Tibial nerve (tissue), 4 donors: ENCODE data around the gene PDRG1.

Experiments
- CTCF ChIP-seq, 5 experiments: fragments of 200-600 bp in 3 of 5; fragments of 450-650 bp in 2 of 5; sonication (generic) in 3 of 5; IDR thresholded peaks; one replicate each; pipeline ENCODE4 v1.5.1; 2016 to 2019; ENCODE audit warnings: antibody characterized with exemption in 5 of 5, mild to moderate bottlenecking in 3 of 5, moderate library complexity in 2 of 5
- EP300 ChIP-seq, 2 donors: sonication (generic); formaldehyde crosslinking; IDR thresholded peaks; one replicate each; pipeline ENCODE4 v1.6.1; 2017; ENCODE audit warnings: antibody characterized with exemption in 2 of 2, mild to moderate bottlenecking in 1 of 2
- POLR2A ChIP-seq, 2 donors: fragments of 450-650 bp; IDR thresholded peaks; one replicate each; pipeline ENCODE4 v1.6.1; 2017; ENCODE audit warnings: antibody characterized with exemption in 2 of 2, mild to moderate bottlenecking in 2 of 2, moderate library complexity in 2 of 2

DNA sequence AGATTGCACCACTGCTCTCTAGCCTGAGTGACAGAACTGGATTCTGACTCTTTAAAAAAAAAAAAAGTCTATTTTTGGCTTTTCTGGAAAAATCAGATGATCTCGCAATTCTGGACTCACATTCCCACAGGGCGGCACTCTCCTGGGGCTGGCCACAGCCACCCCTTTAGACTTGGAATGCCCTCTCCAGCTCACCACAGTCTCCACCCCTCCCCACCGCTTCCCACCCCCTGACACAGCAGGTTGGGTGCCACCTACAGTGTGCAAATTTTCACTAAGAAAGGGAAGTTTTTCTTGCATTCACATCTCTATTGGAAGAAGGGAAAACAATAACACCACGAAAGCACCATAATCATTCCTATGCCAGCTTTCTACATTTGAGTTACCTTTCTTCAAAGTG, 15.4 kb downstream of the PDRG1 start:
- TF ChIP-seq CTCF (IDR thresholded peaks at IDR 0.05) (no peak), EP300 (IDR thresholded peaks at IDR 0.05) (no peak), POLR2A (IDR thresholded peaks at IDR 0.05) (no peak)
